ENCODE results near the gene IQCM.
"Not testable (repeated sequence)": the region's sequence is repeated elsewhere in the genome, so short reads cannot be mapped to it uniquely, and the experiment has no call there.

IQCM gene

GRCh38 chr4:149555799-149556198 lies 259.8 kb downstream of the IQCM start:
- DNase-seq (ENCODE audit: low spot score) = no peak

GRCh38 chr4:149555146-149555545 lies 260.5 kb downstream of the IQCM start:
- peak; percentile 65 for DNase-seq (ENCODE audit: low spot score)

- no peak for DNase-seq (ENCODE audit: low spot score)
These were observed 261.6 kb downstream of the IQCM start for GRCh38 chr4:149553959-149554520.

DNA sequence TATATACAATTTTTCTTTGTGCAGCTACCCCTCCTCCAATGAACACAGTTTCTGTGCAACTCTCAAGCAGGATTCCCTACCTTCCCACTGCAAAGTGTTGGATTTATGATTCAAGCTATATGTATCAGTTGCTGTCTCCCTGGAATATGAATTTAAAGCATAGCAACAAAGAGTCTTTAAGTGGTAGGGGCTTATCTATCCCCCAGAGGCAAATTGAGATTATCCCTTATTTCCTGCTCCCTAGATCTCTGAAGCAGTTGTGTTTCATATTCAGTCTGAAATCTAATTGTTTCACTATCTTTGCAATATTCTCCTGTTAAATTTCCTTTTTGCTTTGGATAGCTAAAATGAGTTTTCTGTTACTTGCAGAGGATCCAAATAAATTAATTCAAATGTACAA lies 263.0 kb downstream of the IQCM start:
- peak; percentile 26 for DNase-seq (ENCODE audit: low spot score)

- peak; percentile 41 for DNase-seq (ENCODE audit: low spot score)
These were observed 265.7 kb downstream of the IQCM start for GRCh38 chr4:149549911-149550310.

GRCh38 chr4:149534779-149535178 lies 280.9 kb downstream of the IQCM start:
- no peak for DNase-seq (ENCODE audit: low spot score)

DNA sequence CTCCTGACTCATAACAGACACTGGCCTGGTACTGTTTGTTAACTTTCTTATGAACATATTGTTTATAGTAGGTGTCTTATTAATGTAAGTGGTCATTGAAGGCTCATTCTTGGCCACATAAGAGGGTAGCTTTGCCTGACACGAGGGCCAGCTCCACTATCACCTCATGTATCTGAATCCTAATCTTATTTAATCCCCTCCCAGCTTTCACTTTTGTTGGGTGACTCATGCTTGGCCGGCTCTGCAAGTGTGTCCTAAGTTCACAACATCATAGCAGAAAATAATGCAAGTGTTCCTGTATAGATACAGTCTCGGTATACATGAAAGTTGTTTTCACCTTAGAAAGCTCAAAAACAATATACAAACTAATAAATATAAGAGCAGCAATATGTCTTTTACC lies 283.8 kb downstream of the IQCM start:
- no peak for DNase-seq (ENCODE audit: low spot score)

DNA sequence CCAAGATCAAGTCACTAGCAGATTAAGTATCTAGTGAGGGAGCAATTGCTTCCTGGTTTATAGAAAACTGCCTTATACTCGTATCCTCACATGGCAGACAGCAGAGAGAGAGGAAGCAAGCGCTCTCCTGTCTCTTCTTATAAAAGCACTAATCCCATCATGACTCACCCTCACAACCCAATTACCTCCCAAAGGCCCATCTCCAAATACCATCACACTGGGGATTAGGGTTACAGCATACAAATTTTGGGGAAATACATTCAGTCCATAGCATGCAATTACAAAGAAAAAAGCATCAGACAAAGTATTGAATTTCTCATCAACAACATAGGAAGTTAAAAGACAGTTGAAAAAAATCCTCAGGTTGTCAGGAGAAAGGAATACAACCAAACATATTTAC lies 292.6 kb downstream of the IQCM start:
- DNase-seq (ENCODE audit: low spot score) = no peak

GRCh38 chr4:149521611-149522425 lies 293.8 kb downstream of the IQCM start:
- no peak for DNase-seq (ENCODE audit: low spot score)

- no peak for DNase-seq (ENCODE audit: low spot score)
These were observed 297.2 kb downstream of the IQCM start for GRCh38 chr4:149518471-149518870.

DNA sequence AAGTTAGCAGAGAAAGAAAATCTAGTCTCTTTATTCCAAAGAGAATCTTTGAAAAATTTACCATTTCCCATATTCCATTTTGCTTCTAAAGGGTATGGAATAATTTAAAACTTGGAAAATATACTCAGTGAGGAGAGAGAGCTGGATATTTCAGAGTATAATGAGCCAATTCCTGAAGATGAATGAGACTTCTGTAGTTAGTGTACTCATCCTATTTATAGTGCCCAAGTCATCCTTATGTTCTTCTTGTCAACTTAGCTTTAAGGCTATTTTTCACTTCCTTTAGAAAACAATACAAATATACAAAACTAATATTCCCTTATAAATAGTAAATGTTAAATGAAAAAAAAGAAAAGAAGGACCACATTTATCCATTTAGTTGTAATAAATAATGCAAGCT lies 302.6 kb downstream of the IQCM start:
- DNase-seq (ENCODE audit: low spot score) = no peak

- DNase-seq (ENCODE audit: low spot score) = no peak
These were observed 303.1 kb downstream of the IQCM start for GRCh38 chr4:149512501-149512900.

- no peak for DNase-seq (ENCODE audit: low spot score)
These were observed 303.9 kb downstream of the IQCM start for GRCh38 chr4:149511558-149512298.

DNA sequence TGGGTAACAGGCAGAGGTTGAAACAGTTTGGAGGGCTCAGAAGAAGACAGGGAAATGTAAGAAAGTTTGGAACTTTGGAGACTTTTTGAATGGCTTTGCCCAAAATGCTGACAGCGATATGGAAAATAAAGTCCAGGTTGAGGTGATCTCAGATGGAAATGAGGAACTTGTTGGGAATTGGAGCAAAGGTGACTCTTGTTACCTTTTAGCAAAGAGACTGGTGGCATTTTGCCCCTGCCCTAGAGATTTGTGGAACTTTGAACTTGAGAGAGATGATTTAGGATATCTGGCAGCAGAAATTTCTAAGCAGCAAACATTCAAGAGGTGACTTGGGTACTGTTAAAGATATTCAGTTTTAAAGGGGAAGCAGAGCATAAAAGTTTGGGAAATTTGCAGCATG lies 308.3 kb downstream of the IQCM start:
- not testable (repeated sequence) for DNase-seq (ENCODE audit: low spot score)

DNA sequence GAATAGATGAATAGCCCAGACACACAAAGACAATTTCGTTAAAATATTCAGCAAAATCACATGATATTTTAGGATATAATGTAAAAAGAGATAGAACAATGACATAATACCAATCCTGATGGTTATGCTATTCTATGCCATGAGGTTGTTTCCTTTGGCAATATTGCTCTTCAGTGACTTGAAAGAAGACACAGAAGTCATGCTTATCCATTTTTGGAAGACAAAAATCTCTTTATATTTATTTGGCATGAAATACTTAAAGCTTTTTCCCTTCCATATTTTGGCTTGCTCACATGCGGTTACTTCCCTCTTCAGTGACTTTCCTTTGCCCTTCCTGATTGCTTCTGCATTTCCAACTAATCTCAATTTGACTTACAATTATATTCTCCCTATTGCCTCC lies 314.8 kb downstream of the IQCM start:
- DNase-seq (ENCODE audit: low spot score) = peak; percentile 16

GRCh38 chr4:149499726-149500125 lies 315.9 kb downstream of the IQCM start:
- DNase-seq (ENCODE audit: low spot score) = peak; percentile 78

DNA sequence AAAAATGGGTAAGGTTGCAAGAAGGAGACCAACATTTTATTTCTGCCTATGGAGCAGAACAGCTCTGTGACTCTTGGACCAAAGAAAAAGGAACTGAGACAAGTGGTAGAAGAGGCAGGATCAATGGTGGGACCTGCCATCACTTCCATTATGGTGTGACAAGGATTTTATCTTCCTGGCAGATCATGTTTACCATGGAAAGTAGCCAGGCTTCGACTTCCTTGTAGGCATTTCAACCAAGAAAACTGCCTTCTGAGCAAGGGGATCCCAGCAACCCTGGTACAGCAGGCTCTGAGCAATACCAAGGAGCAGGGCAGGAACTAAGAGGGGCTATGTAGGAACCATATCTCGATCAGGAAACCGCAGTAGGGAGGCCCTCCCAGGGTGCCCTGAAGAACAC lies 317.4 kb downstream of the IQCM start:
- DNase-seq (ENCODE audit: low spot score) = no peak

GRCh38 chr4:149493492-149493891 lies 322.2 kb downstream of the IQCM start:
- DNase-seq (ENCODE audit: low spot score) = no peak

DNA sequence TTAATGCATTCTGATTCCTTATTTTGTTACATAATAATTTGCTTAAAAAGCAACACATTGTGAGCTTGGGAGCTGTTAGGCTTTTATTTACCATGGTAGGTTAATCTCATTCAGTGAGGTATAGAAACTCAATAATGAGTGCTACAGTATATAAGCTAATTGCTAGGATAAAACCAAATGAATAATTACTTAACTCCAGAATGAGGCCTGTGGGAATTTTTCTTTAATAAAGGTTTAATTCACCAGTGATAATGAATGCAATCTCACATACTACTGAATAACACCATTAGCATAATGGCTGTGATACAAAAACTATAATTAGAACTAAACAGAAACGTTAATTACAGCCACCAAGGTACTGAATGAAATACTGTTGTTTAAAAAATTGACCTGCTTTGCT lies 326.3 kb downstream of the IQCM start:
- DNase-seq (ENCODE audit: low spot score) = no peak

GRCh38 chr4:149486861-149487260 lies 328.8 kb downstream of the IQCM start:
- DNase-seq (ENCODE audit: low spot score) = no peak

DNA sequence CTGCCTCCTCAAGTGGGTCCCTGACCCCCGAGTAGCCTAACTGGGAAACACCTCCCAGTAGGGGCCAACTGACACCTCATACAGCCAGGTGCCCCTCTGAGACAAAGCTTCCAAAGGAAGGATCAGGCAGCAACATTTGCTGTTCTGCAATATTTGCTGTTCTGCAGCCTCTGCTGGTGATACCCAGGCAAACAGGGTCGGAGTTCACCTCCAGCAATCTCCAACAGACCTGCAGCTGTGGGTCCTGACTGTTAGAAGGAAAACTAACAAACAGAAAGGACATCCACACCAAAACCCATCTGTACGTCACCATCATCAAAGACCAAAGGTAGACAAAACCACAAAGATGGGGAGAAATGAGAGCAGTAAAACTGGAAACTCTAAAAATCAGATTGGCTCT lies 347.0 kb downstream of the IQCM start:
- not testable (repeated sequence) for DNase-seq (ENCODE audit: low spot score)

GRCh38 chr4:149466446-149466845 lies 349.2 kb downstream of the IQCM start:
- no peak for DNase-seq (ENCODE audit: low spot score)

- peak; percentile 31 for DNase-seq (ENCODE audit: low spot score)
These were observed 349.7 kb downstream of the IQCM start for GRCh38 chr4:149465955-149466354.

All from COLO829 (cell line).